ENCODE results near the gene NHERF1.

DNA sequence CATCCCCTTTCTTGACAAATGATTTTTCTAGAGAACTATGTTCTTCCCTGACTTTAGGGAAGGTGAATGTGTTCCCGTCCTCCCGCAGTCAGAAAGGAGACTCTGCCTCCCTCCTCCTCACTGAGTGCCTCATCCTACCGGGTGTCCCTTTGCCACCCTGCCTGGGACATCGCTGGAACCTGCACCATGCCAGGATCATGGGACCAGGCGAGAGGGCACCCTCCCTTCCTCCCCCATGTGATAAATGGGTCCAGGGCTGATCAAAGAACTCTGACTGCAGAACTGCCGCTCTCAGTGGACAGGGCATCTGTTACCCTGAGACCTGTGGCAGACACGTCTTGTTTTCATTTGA, 20.3 kb downstream of the NHERF1 start:
- TF ChIP-seq POLR2A (IDR thresholded peaks at IDR 0.05): no peak
- TF ChIP-seq, protein P1, sequence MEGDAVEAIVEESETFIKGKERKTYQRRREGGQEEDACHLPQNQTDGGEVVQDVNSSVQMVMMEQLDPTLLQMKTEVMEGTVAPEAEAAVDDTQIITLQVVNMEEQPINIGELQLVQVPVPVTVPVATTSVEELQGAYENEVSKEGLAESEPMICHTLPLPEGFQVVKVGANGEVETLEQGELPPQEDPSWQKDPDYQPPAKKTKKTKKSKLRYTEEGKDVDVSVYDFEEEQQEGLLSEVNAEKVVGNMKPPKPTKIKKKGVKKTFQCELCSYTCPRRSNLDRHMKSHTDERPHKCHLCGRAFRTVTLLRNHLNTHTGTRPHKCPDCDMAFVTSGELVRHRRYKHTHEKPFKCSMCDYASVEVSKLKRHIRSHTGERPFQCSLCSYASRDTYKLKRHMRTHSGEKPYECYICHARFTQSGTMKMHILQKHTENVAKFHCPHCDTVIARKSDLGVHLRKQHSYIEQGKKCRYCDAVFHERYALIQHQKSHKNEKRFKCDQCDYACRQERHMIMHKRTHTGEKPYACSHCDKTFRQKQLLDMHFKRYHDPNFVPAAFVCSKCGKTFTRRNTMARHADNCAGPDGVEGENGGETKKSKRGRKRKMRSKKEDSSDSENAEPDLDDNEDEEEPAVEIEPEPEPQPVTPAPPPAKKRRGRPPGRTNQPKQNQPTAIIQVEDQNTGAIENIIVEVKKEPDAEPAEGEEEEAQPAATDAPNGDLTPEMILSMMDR (IDR thresholded peaks at IDR 0.05): no peak
